Pulmonary artery endothelial cell (primary cell): ENCODE data around the gene GEMIN2. TPM values are rescaled to one million over a fixed set of nuclear protein-coding genes. Genes with fewer than 3 reads are reported as not detected.
"Not testable (repeated sequence)": the region's sequence is repeated elsewhere in the genome, so short reads cannot be mapped to it uniquely, and the experiment has no call there.

Source experiments
- DNase-seq: peaks from one replicate; pipeline ENCODE4 v3.0.0-alpha.2; 2011; ENCODE audit warnings: low read depth, low spot score
- total RNA-seq: library from RNA; depleted of rRNA; stranded (reverse); fragments of >200 nt; gene quantifications from 2 replicates; pipeline ENCODE4 v1.2.3, GENCODE V29; 2014

The GEMIN2 gene
- total RNA-seq, 1 donor from 2014 or later = 31.1 TPM

GRCh38 chr14:39176263-39177167 is 62.4 kb downstream of the GEMIN2 start:
- DNase-seq = no peak

- no peak for DNase-seq
Observed at GRCh38 chr14:39177168-39177545, 63.0 kb downstream of the GEMIN2 start.

- DNase-seq = no peak
Observed at GRCh38 chr14:39179042-39179441, 64.9 kb downstream of the GEMIN2 start.

- no peak for DNase-seq
Observed at GRCh38 chr14:39180553-39180952, 66.4 kb downstream of the GEMIN2 start.

GRCh38 chr14:39181026-39181692 is 67.0 kb downstream of the GEMIN2 start:
- DNase-seq = no peak

- no peak for DNase-seq
Observed at GRCh38 chr14:39181693-39182047, 67.5 kb downstream of the GEMIN2 start.

- DNase-seq = no peak
Observed at GRCh38 chr14:39182770-39183684, 68.9 kb downstream of the GEMIN2 start.

GRCh38 chr14:39183685-39184003 is 69.5 kb downstream of the GEMIN2 start:
- not testable (repeated sequence) for DNase-seq

GRCh38 chr14:39184628-39185255 is 70.6 kb downstream of the GEMIN2 start:
- no peak for DNase-seq

GRCh38 chr14:39185256-39186049 is 71.3 kb downstream of the GEMIN2 start:
- DNase-seq = no peak

Other genes with a start within 250 kb of the GEMIN2 start
- 311 and 339 TPM in 2 replicates for gene SEC23A, start 11.1 kb upstream of the GEMIN2 start, total RNA-seq
- gene TRAPPC6B, start 56.0 kb downstream of the GEMIN2 start, total RNA-seq = 21.1 and 32.6 TPM in 2 replicates
- 17.5 and 32.9 TPM in 2 replicates for gene PNN, start 60.9 kb downstream of the GEMIN2 start, total RNA-seq
- gene MIA2, start 119.6 kb downstream of the GEMIN2 start, total RNA-seq = 8.5 and 12.9 TPM in 2 replicates